ENCODE results near the gene SERPINA5.

SERPINA5 gene

DNA sequence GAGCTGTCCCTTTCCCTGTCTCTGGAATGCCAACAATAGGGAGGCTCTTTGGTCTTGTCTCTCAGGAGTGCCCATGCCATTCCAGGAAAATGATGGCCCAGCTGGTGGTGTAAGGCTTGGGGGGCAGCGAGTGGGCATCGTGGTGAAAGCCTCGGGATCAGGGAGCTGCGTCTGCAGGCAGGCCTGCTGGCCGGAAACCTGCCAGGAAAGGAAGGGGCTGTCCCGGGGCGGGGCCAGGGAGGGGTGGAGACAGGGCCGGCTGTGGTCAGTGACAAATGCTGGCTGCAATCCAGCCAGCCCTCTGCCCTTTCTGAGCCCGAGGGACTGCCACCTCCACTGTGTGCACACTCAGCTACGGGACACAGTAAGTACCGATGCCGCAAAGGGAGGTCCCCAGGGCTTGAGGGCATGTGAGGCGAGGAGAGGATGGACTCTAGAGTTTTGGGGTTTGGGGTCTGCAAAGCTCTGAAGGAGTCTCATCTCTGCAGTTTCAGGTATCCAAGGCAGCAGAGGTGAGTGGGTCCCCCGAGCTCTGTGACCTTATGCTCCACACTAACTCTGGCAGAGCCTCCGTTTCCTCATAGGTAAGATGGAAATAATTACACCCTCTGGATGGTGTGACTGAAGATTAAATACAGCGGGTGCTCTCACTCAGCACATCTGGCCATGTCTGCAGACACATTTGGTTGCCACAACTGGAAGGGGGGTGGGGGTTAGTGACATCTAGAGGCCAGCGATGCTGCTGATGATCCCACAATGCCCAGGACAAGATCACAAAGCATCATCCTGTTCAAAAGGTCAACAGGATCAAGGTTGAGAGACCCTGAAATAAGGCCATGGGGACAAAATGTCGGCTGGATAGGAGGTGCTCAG is at the start of gene SERPINA5:
TSS of gene SERPINA5 (plus strand) at position 300 of the 873 bp plus-strand sequence. CDS start 5,937 bp downstream, outside the sequence.
- no peak within 1 kb of the TSS for H3K4me3 ChIP-seq (replicated peaks; ENCODE audit: low read depth, low read length)
- DNase-seq (ENCODE audit: low read depth): peak; percentile 45
- TF ChIP-seq, protein P1, sequence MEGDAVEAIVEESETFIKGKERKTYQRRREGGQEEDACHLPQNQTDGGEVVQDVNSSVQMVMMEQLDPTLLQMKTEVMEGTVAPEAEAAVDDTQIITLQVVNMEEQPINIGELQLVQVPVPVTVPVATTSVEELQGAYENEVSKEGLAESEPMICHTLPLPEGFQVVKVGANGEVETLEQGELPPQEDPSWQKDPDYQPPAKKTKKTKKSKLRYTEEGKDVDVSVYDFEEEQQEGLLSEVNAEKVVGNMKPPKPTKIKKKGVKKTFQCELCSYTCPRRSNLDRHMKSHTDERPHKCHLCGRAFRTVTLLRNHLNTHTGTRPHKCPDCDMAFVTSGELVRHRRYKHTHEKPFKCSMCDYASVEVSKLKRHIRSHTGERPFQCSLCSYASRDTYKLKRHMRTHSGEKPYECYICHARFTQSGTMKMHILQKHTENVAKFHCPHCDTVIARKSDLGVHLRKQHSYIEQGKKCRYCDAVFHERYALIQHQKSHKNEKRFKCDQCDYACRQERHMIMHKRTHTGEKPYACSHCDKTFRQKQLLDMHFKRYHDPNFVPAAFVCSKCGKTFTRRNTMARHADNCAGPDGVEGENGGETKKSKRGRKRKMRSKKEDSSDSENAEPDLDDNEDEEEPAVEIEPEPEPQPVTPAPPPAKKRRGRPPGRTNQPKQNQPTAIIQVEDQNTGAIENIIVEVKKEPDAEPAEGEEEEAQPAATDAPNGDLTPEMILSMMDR (IDR thresholded peaks at IDR 0.05; ENCODE audit: low read length, missing control alignments): no peak

GRCh38 chr14:94532447-94532846 is 48.8 kb upstream of the SERPINA5 start:
- peak; percentile 37 for DNase-seq (ENCODE audit: low read depth)
- TF ChIP-seq, protein P1 (IDR thresholded peaks at IDR 0.05; ENCODE audit: low read length, missing control alignments): no peak
- H3K4me3 ChIP-seq (replicated peaks; ENCODE audit: low read depth, low read length): no peak overlapping the region

DNA sequence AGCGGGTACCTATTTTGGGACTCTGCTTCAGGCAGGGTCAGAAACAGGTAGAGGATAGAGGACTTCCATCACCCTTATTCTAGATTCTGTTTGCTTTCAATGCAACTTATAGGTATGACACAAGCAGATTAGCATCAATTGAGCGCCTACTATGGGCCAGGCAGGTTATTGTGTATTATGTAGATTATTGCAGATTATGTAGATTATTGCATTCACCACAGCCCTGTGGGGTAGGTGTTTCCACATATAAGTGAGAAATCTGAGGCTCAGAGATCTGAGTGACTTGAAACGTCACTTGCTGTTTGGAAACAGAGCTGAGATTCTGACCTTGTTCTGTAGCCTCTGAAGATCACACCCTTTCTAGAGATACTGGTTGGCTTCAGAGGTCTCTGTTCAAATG is 45.7 kb upstream of the SERPINA5 start:
- no peak overlapping the region for H3K4me3 ChIP-seq (replicated peaks; ENCODE audit: low read depth, low read length)
- no peak for DNase-seq (ENCODE audit: low read depth)
- TF ChIP-seq, protein P1 (IDR thresholded peaks at IDR 0.05; ENCODE audit: low read length, missing control alignments): no peak

- peak; percentile 31 for DNase-seq (ENCODE audit: low read depth)
- H3K4me3 ChIP-seq (replicated peaks; ENCODE audit: low read depth, low read length): no peak overlapping the region
- TF ChIP-seq, protein P1 (IDR thresholded peaks at IDR 0.05; ENCODE audit: low read length, missing control alignments): peak; percentile 21
These were observed 44.4 kb upstream of the SERPINA5 start for GRCh38 chr14:94536836-94537235.

- DNase-seq (ENCODE audit: low read depth): no peak
- TF ChIP-seq, protein P1 (IDR thresholded peaks at IDR 0.05; ENCODE audit: low read length, missing control alignments): no peak
These were observed 43.0 kb upstream of the SERPINA5 start for GRCh38 chr14:94538070-94538740.

DNA sequence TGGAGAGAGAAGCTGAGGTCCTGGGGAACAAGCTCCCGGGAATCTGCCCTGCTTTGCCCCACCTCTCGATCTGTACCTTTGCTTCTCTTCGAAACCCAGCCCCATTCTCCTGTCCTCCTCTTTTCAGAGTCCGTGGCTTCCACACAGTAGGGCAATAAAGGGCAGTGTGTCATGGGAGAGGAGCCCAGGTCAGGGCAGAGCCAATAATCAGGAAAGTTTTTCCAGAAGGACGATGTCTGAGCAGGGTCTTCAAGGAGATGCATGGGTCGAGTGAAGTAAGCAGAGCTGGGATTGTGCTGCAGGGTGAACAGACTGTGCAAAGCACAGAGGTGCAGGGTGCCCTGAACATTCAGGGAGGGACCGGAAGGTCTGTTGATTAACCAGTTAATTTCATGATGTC is 42.0 kb upstream of the SERPINA5 start:
- TF ChIP-seq, protein P1 (IDR thresholded peaks at IDR 0.05; ENCODE audit: low read length, missing control alignments): no peak
- H3K4me3 ChIP-seq (replicated peaks; ENCODE audit: low read depth, low read length): no peak overlapping the region
- no peak for DNase-seq (ENCODE audit: low read depth)

More at GRCh38 chr14:94538070-94538740, 43.0 kb upstream of the SERPINA5 start:
- H3K4me3 ChIP-seq (replicated peaks; ENCODE audit: low read depth, low read length): no peak overlapping the region
